Measurements from ENCODE around the gene KDM2A. TPM values are rescaled to one million over a fixed set of nuclear protein-coding genes. Genes with fewer than 3 reads are reported as not detected.
"Not testable (repeated sequence)": the region's sequence is repeated elsewhere in the genome, so short reads cannot be mapped to it uniquely, and the experiment has no call there.

Gene KDM2A
- total and polyA plus RNA-seq, 7 donors, result 15.6 to 67.3 (median 29.0) TPM

GRCh38 chr11:67199751-67200150 is 80.7 kb downstream of the KDM2A start:
- no peak for DNase-seq
- Histone ChIP-seq H3K27me3 (no peaks in the 10 kb centered on the region), H3K4me1 (no peaks in the 10 kb centered on the region), H3K27ac (no peak overlapping the region), H3K9me3 (no peaks in the 10 kb centered on the region), H3K4me3 (no peak overlapping the region), H3K36me3 (peaks cover 0 to 36% (median 2%) of the 10 kb centered on the region in 4 donors)
- intact Hi-C loops (cut with DNase I), result no loop called here
- TF ChIP-seq POLR2A (IDR thresholded peaks at IDR 0.05) (no peak), EP300 (IDR thresholded peaks at IDR 0.05) (no peak), POLR2AphosphoS5 (IDR thresholded peaks at IDR 0.05) (no peak), CTCF (IDR thresholded peaks at IDR 0.05) (no peak)

GRCh38 chr11:67202028-67202427 is 83.0 kb downstream of the KDM2A start:
- Histone ChIP-seq H3K27me3 (no peaks in the 10 kb centered on the region), H3K36me3 (peaks cover 0 to 32% (median 4%) of the 10 kb centered on the region in 4 donors), H3K4me3 (no peak overlapping the region), H3K9me3 (no peaks in the 10 kb centered on the region), H3K4me1 (no peaks in the 10 kb centered on the region), H3K27ac (no peak overlapping the region)
- TF ChIP-seq CTCF (IDR thresholded peaks at IDR 0.05) (no peak), POLR2A (IDR thresholded peaks at IDR 0.05) (no peak), EP300 (IDR thresholded peaks at IDR 0.05) (no peak), POLR2AphosphoS5 (IDR thresholded peaks at IDR 0.05) (no peak)
- intact Hi-C loops (cut with DNase I), result no loop called here
- WGBS, 2 donors, result 96 to 98% methylated on average over 3 of the region's 3 CpGs
- DNase-seq, result no peak

- TF ChIP-seq EP300 (IDR thresholded peaks at IDR 0.05), result no peak
- TF ChIP-seq CTCF (IDR thresholded peaks at IDR 0.05), result no peak
- TF ChIP-seq POLR2A (IDR thresholded peaks at IDR 0.05), result no peak
- no peak for TF ChIP-seq POLR2AphosphoS5 (IDR thresholded peaks at IDR 0.05)
- Histone ChIP-seq H3K4me3 (no peak overlapping the region), H3K9me3 (no peaks in the 10 kb centered on the region), H3K27me3 (no peaks in the 10 kb centered on the region), H3K27ac (no peak overlapping the region), H3K4me1 (no peaks in the 10 kb centered on the region), H3K36me3 (peaks cover 5 to 48% (median 17%) of the 10 kb centered on the region in 4 donors)
- DNase-seq, result no peak
- WGBS, 2 donors, result 80 to 83% methylated on average over 3 of the region's 3 CpGs
- intact Hi-C loops (cut with DNase I), result no loop called here
These were observed 85.8 kb downstream of the KDM2A start for GRCh38 chr11:67204822-67205221.

DNA sequence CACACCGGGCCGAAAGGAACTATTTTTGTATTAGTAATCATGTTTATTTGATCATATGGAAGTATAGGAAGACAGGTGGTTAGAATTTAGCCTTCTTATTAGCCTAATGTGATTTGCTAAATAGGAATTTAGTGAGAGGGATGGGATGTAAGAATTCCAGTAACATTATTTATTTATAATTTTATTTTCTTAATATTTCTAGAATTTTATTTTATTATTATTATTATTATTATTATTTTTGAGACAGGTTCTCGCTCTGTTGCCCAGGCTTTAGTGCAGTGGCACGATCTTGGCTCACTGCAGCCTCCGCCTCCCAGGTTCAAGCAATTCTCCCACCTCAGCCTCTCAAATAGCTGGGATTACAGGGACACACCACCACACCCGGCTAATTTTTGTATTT is 90.2 kb downstream of the KDM2A start:
- H3K4me3 ChIP-seq; DNase-seq; H3K27me3 ChIP-seq; H3K4me1 ChIP-seq; H3K27ac ChIP-seq; H3K9me3 ChIP-seq; intact Hi-C loops (cut with DNase I): not testable (repeated sequence)
- WGBS, 2 donors, result 97% methylated on average over 6 of the region's 6 CpGs
- peaks cover 9 to 63% (median 25%) of the 10 kb centered on the region in 4 donors for H3K36me3 ChIP-seq

DNA sequence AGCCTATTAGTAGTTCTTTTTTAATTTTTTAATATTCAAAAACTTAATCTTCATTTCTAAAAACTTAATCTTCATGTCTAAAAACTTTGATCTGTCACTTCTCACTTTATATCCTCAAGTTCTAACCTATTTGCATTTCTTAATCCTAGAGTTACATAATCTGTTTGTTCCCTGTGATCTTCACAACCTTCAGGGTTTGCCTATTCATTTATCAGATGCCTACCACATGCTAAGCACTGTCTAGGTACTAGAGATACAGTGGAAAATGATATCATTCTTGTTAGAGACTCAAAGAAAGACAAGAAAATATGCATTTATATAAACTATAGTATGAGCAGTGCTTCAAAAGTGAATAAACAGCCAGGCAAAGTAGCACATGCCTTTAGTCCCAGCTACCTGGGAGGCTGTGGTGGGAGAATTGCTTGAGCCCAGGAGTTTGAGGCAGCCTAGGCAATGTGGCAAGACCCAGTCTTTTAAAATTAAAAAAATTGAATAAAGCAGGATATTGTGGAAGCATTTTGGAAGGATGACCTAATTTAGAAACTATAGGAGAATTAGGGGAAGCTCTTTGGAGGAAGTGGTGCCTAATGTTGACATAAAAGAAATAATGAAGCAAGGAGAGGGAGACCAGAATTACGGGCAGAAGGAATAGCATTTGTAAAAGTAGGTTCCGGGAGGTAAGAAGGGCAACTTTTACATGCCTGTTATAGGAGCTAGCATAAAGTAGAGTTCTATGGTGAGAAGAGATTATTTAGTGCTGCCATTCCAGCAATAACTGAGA is 92.8 kb downstream of the KDM2A start:
- DNase-seq, result no peak
- Histone ChIP-seq H3K9me3 (no peaks in the 10 kb centered on the region), H3K27ac (peak overlapping the region in 1 of 4 donors; percentile 4), H3K4me1 (no peaks in the 10 kb centered on the region), H3K4me3 (no peak overlapping the region), H3K36me3 (peaks cover 9 to 78% (median 35%) of the 10 kb centered on the region in 4 donors), H3K27me3 (no peaks in the 10 kb centered on the region)
- WGBS, 2 donors, result 87 to 90% methylated on average over 2 of the region's 2 CpGs
- no peak for TF ChIP-seq POLR2AphosphoS5 (IDR thresholded peaks at IDR 0.05)
- no peak for TF ChIP-seq CTCF (IDR thresholded peaks at IDR 0.05)
- TF ChIP-seq EP300 (IDR thresholded peaks at IDR 0.05), result no peak
- no peak for TF ChIP-seq POLR2A (IDR thresholded peaks at IDR 0.05)
- intact Hi-C loops (cut with DNase I), result no loop called here
